ENCODE results near the gene DHX35. TPM values are rescaled to one million over a fixed set of nuclear protein-coding genes. Genes with fewer than 3 reads are reported as not detected.
A peak's percentile ranks its signal among the peaks of the same experiment; 100 is the strongest.

The DHX35 gene
- total and polyA plus RNA-seq, 8 donors = 2.2 to 6.8 (median 3.3) TPM

DNA sequence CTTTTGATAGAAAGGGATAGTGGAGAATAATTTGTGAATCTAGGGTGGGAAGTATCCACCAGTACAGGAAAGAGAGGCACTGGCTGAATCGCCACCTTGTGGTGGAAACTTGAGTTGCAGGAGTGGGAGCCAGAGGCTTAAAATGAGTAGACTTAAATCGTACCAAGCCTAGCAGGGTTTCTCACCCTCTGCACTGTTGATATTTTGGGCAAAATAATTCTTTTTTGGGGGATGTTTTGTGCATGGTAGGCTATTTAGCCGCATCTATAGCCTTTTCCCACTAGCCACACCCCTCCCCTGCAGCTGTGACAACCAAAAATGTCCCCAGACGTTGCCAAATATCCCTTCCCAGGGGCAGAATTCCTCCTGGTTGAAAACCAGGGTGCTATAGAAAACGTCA is 119.1 kb downstream of the DHX35 start:
- Histone ChIP-seq H3K27ac (no peak overlapping the region), H3K9me3 (no peaks in the 10 kb centered on the region), H3K4me1 (no peaks in the 10 kb centered on the region), H3K4me3 (no peak overlapping the region), H3K27me3 (peaks cover 0 to 3% (median 0%) of the 10 kb centered on the region in 4 donors), H3K36me3 (no peaks in the 10 kb centered on the region)
- ATAC-seq = peak; percentile 66 to 97 (median 89)
- 8 to 9% methylated on average over 5 of the region's 5 CpGs for WGBS, 2 donors
- peak; percentile 57 to 90 (median 78) for DNase-seq
- TF ChIP-seq, protein P1, sequence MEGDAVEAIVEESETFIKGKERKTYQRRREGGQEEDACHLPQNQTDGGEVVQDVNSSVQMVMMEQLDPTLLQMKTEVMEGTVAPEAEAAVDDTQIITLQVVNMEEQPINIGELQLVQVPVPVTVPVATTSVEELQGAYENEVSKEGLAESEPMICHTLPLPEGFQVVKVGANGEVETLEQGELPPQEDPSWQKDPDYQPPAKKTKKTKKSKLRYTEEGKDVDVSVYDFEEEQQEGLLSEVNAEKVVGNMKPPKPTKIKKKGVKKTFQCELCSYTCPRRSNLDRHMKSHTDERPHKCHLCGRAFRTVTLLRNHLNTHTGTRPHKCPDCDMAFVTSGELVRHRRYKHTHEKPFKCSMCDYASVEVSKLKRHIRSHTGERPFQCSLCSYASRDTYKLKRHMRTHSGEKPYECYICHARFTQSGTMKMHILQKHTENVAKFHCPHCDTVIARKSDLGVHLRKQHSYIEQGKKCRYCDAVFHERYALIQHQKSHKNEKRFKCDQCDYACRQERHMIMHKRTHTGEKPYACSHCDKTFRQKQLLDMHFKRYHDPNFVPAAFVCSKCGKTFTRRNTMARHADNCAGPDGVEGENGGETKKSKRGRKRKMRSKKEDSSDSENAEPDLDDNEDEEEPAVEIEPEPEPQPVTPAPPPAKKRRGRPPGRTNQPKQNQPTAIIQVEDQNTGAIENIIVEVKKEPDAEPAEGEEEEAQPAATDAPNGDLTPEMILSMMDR (IDR thresholded peaks at IDR 0.05) = peak; percentile 80 to 88 (median 87)
- no peak for FAIRE-seq
- intact Hi-C loops (cut with DNase I) = no loop called here

DNA sequence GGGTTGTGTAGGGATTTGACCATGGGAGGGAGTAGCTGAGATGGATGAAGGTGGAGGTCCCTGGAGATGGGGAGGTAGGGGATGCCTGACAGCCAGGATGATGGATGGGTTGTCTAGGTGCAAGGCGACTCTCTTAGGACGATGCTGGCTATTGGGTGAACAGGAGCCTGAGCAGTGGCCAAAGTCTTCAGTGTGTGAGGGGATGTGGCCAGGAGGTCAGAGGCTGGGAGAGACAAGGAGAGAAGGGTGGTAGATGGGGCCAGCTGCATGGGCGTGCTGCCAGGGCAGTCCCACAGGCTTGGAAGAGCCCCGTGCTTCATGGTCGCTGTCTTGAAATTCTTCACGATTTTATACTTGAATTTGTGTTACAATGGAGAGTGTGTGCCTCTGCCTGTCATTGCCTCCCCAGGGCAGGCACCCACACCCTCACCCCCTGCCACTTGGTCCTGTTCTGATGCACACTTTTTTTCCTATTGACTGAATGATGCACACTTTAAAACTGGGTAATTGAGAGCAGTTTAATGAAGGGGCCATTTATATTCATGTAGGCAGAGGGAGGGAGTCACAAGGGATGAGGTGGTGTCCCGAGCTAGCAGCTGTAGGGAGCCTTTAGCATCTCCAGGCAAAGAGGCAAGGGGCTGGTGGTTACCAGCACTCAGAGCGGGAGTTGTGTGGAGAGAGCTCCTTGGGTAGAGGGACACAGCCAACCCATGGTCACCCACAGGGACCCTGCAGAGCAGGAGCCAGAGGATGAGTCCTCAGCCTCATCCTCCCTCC is 120.7 kb downstream of the DHX35 start:
- intact Hi-C loops (cut with DNase I) = no loop called here
- WGBS, 2 donors = 42 to 55% methylated on average over 8 of the region's 8 CpGs
- no peak for FAIRE-seq

DNA sequence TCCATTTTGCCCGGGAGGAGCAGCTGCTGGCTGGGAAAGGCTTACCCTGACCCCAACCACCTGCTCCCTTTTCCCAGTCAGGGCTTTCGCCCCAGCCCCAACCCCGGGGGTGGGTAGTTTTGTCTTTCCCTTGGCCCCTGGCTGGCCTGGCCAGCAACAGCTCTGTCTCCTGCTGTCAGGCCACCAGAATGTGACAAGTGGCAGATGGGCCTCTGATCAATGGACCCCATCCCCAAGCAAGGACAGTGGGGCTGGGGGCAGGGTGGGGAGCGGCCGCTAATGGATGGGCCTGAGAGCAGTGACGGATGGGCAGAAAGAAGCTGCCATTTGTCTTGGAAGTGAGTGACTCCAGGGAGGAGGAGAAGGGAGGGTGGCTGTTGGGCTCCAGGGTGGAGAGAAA is 121.6 kb downstream of the DHX35 start:
- intact Hi-C loops (cut with DNase I) = no loop called here
- no peaks in the 10 kb centered on the region for H3K9me3 ChIP-seq
- no peak overlapping the region for H3K27ac ChIP-seq
- DNase-seq (no peak), FAIRE-seq (no peak), ATAC-seq (no peak)
- no peaks in the 10 kb centered on the region for H3K4me1 ChIP-seq
- H3K4me3 ChIP-seq = no peak overlapping the region
- H3K27me3 ChIP-seq = no peaks in the 10 kb centered on the region
- TF ChIP-seq, protein P1 (IDR thresholded peaks at IDR 0.05) = no peak
- 54 to 57% methylated on average over 6 of the region's 6 CpGs for WGBS, 2 donors
- no peaks in the 10 kb centered on the region for H3K36me3 ChIP-seq

More for the DNA sequence above, 120.7 kb downstream of the DHX35 start:
- ATAC-seq (no peak), DNase-seq (no peak)
- no peaks in the 10 kb centered on the region for H3K9me3 ChIP-seq
- TF ChIP-seq, protein P1 (IDR thresholded peaks at IDR 0.05) = no peak
- H3K4me3 ChIP-seq = no peak overlapping the region
- no peak overlapping the region for H3K27ac ChIP-seq
- peaks cover 0 to under 1% (median 0%) of the 10 kb centered on the region in 4 donors for H3K27me3 ChIP-seq
- H3K36me3 ChIP-seq = no peaks in the 10 kb centered on the region
- no peaks in the 10 kb centered on the region for H3K4me1 ChIP-seq

- TF ChIP-seq, protein P1 (IDR thresholded peaks at IDR 0.05) = no peak
Measured at GRCh38 chr20:39089029-39089428, 126.9 kb downstream of the DHX35 start.

More at GRCh38 chr20:39089029-39089428, 126.9 kb downstream of the DHX35 start:
- Histone ChIP-seq H3K27ac (no peak overlapping the region), H3K4me3 (no peak overlapping the region), H3K27me3 (no peaks in the 10 kb centered on the region), H3K36me3 (no peaks in the 10 kb centered on the region), H3K9me3 (no peaks in the 10 kb centered on the region), H3K4me1 (no peaks in the 10 kb centered on the region)
- DNase-seq = no peak
- FAIRE-seq = no peak
- intact Hi-C loops (cut with DNase I) = no loop called here
- 74 to 83% methylated on average over 1 of the region's 1 CpG for WGBS, 2 donors
- no peak for ATAC-seq

Other genes starting within 250 kb of the DHX35 start
- gene SLC32A1, start 237.9 kb upstream of the DHX35 start, total RNA-seq = not detected
- not detected for gene SLC32A1, start 237.9 kb upstream of the DHX35 start, polyA plus RNA-seq
- gene ACTR5, start 213.9 kb upstream of the DHX35 start, total RNA-seq = 1 to 10 TPM; 2.4 to 4.4 (median 3.1) TPM
- 1 to 10 TPM; 7.4 to 9.8 TPM for gene ACTR5, start 213.9 kb upstream of the DHX35 start, polyA plus RNA-seq
- gene PPP1R16B, start 156.6 kb upstream of the DHX35 start, total RNA-seq = 1 to 10 TPM; 1.0 to 2.7 (median 1.5) TPM
- 1 to 10 TPM; 1.1 to 1.2 TPM for gene PPP1R16B, start 156.6 kb upstream of the DHX35 start, polyA plus RNA-seq
- under 1 TPM in 5 of 6 donors, not detected in 1; 0.06 to 0.34 (median 0.22) TPM for gene FAM83D, start 35.9 kb upstream of the DHX35 start, total RNA-seq
- gene FAM83D, start 35.9 kb upstream of the DHX35 start, polyA plus RNA-seq = under 1 TPM; 0.12 to 0.38 TPM